H9 (cell line): ENCODE data around the gene PLPP7. TPM values are rescaled to one million over a fixed set of nuclear protein-coding genes. Genes with fewer than 3 reads are reported as not detected.

ENCODE experiments used
- DNase-seq: peaks from one replicate; pipeline ENCODE4 v3.0.0-alpha.2; 2017
- H2AFZ ChIP-seq: one replicate; pipeline ENCODE4 v1.6.1; 2013; ENCODE audit warnings: mild to moderate bottlenecking, low read length, control low read depth, moderate library complexity
- H2AK5ac ChIP-seq: 2 replicates; pipeline ENCODE4 v1.6.1; 2013; ENCODE audit warnings: low read length, control low read depth, mixed read lengths; ENCODE audit not compliant: insufficient read length
- H2BK120ac ChIP-seq: one replicate; pipeline ENCODE4 v1.6.1; 2013; ENCODE audit warnings: low read depth, mild to moderate bottlenecking, low read length, control low read depth, inconsistent platforms; ENCODE audit not compliant: poor library complexity, severe bottlenecking
- H2BK12ac ChIP-seq: 2 replicates; pipeline ENCODE4 v1.6.1; 2013; ENCODE audit warnings: low read length, control low read depth, mixed read lengths, low read depth; ENCODE audit not compliant: insufficient read length
- H2BK15ac ChIP-seq: 2 replicates; pipeline ENCODE4 v1.6.1; 2013; ENCODE audit warnings: low read depth, low read length, control low read depth
- H2BK20ac ChIP-seq: one replicate; pipeline ENCODE4 v1.6.1; 2013; ENCODE audit warnings: low read depth, mild to moderate bottlenecking, low read length, control low read depth, inconsistent platforms; ENCODE audit not compliant: poor library complexity, severe bottlenecking
- H2BK5ac ChIP-seq: 2 replicates; pipeline ENCODE4 v1.6.1; 2013; ENCODE audit warnings: low read length, control low read depth, mixed read lengths; ENCODE audit not compliant: insufficient read length
- H3K14ac ChIP-seq: 2 replicates; pipeline ENCODE4 v1.6.1; 2013; ENCODE audit warnings: low read length, control low read depth; ENCODE audit not compliant: insufficient read depth
- H3K18ac ChIP-seq: 2 replicates; pipeline ENCODE4 v1.6.1; 2013; ENCODE audit warnings: low read depth, mild to moderate bottlenecking, mixed read lengths, low read length, control low read depth; ENCODE audit not compliant: insufficient read length
- H3K23ac ChIP-seq: 2 replicates; pipeline ENCODE4 v1.6.1; 2013; ENCODE audit warnings: low read length, control low read depth, mixed read lengths, low read depth; ENCODE audit not compliant: insufficient read length
- H3K23me2 ChIP-seq: 2 replicates; pipeline ENCODE4 v1.6.1; 2013; ENCODE audit warnings: low read depth, mild to moderate bottlenecking, mixed read lengths, low read length, control low read depth; ENCODE audit not compliant: insufficient read length, poor library complexity, severe bottlenecking
- H3K27ac ChIP-seq: 2 replicates; pipeline ENCODE4 v1.5.1; 2013; ENCODE audit warnings: low read length, control low read depth, mixed read lengths, low read depth; ENCODE audit not compliant: insufficient read length
- H3K27me3 ChIP-seq: 2 replicates; pipeline ENCODE4 v1.6.1; 2013; ENCODE audit warnings: low read length, control low read depth, inconsistent platforms; ENCODE audit not compliant: insufficient read depth
- H3K4ac ChIP-seq: 2 replicates; pipeline ENCODE4 v1.6.1; 2013; ENCODE audit warnings: low read depth, mild to moderate bottlenecking, control low read depth, inconsistent platforms, low read length, moderate library complexity
- H3K4me1 ChIP-seq: 2 replicates; pipeline ENCODE4 v1.6.1; 2013; ENCODE audit warnings: low read length, control low read depth, inconsistent platforms; ENCODE audit not compliant: insufficient read depth
- H3K4me2 ChIP-seq: 2 replicates; pipeline ENCODE4 v1.6.1; 2013; ENCODE audit warnings: low read length, control low read depth, mixed read lengths; ENCODE audit not compliant: insufficient read length, insufficient read depth
- H3K56ac ChIP-seq: 2 replicates; pipeline ENCODE4 v1.6.1; 2013; ENCODE audit warnings: low read depth, mild to moderate bottlenecking, mixed read lengths, low read length, control low read depth; ENCODE audit not compliant: insufficient read length
- H3K79me1 ChIP-seq: 2 replicates; pipeline ENCODE4 v1.6.1; 2013; ENCODE audit warnings: low read depth, mild to moderate bottlenecking, moderate library complexity, low read length, control low read depth, inconsistent platforms; ENCODE audit not compliant: insufficient read depth, poor library complexity, severe bottlenecking
- H3K79me2 ChIP-seq: 2 replicates; pipeline ENCODE4 v1.6.1; 2013; ENCODE audit warnings: low read length, control low read depth, inconsistent platforms; ENCODE audit not compliant: insufficient read depth
- H3K9ac ChIP-seq: 2 replicates; pipeline ENCODE4 v1.6.1; 2013; ENCODE audit warnings: low read length, control low read depth, mixed read lengths; ENCODE audit not compliant: insufficient read length; ENCODE audit errors: extremely low read depth
- H3K9me3 ChIP-seq: one replicate; pipeline ENCODE4 v1.6.1; 2013; ENCODE audit warnings: low read depth, low read length, inconsistent platforms; ENCODE audit not compliant: control insufficient read depth
- H3T11ph ChIP-seq: one replicate; pipeline ENCODE4 v1.6.1; 2013; ENCODE audit warnings: mild to moderate bottlenecking, low read length, control low read depth, inconsistent platforms
- H4K20me1 ChIP-seq: one replicate; pipeline ENCODE4 v1.6.1; 2013; ENCODE audit not compliant: control insufficient read depth, insufficient read length, insufficient read depth
- H4K5ac ChIP-seq: 2 replicates; pipeline ENCODE4 v1.6.1; 2013; ENCODE audit warnings: low read depth, mild to moderate bottlenecking, mixed read lengths, low read length, control low read depth; ENCODE audit not compliant: insufficient read length
- H4K8ac ChIP-seq: replicated peaks from 2 replicates; pipeline ENCODE4 v1.6.1; 2013; ENCODE audit warnings: low read length, control low read depth, mixed read lengths, low read depth; ENCODE audit not compliant: insufficient read length
- H4K91ac ChIP-seq: 2 replicates; pipeline ENCODE4 v1.6.1; 2013; ENCODE audit warnings: low read depth, mild to moderate bottlenecking, moderate library complexity, mixed read lengths, low read length, control low read depth; ENCODE audit not compliant: insufficient read length
- H3K27ac Mint-ChIP-seq, 3 experiments: 2 replicates in 2 of 3; 3 replicates in 1 of 3; pipeline ENCODE4 v1.8.0; 2020 to 2021; ENCODE audit warnings: mixed read lengths in 3 of 3, mild to moderate bottlenecking in 1 of 3, moderate library complexity in 1 of 3
- H3K27me3 Mint-ChIP-seq: 2 replicates; pipeline ENCODE4 v1.8.0; 2021; ENCODE audit warnings: low read depth, mild to moderate bottlenecking, moderate library complexity, mixed read lengths
- H3K36me3 Mint-ChIP-seq, 3 experiments: 2 replicates in 2 of 3; 3 replicates in 1 of 3; pipeline ENCODE4 v1.8.0; 2020 to 2021; ENCODE audit warnings: low read depth in 3 of 3, mixed read lengths in 3 of 3; ENCODE audit not compliant: insufficient read depth in 1 of 3
- H3K4me1 Mint-ChIP-seq, 2 experiments: 2 replicates each; pipeline ENCODE4 v1.8.0; 2020; ENCODE audit warnings: mixed read lengths in 2 of 2
- H3K4me3 Mint-ChIP-seq, 2 experiments: 2 replicates in 1 of 2; 3 replicates in 1 of 2; pipeline ENCODE4 v1.8.0; 2020 to 2021; ENCODE audit warnings: mild to moderate bottlenecking in 2 of 2, mixed read lengths in 2 of 2, moderate library complexity in 1 of 2
- H3K9me3 Mint-ChIP-seq, 2 experiments: 2 replicates in 1 of 2; 3 replicates in 1 of 2; pipeline ENCODE4 v1.8.0; 2020; ENCODE audit warnings: mild to moderate bottlenecking in 2 of 2, mixed read lengths in 2 of 2, moderate library complexity in 1 of 2
- WGBS: extraction: QIAGEN DNeasy Blood & Tissue Kit; methylation state at CpG from one replicate; pipeline ENCODE4 v1.1.7; 2013; ENCODE audit warnings: missing lambda C conversion rate, low lambda C conversion rate, mixed read lengths; ENCODE audit not compliant: insufficient read length; ENCODE audit errors: extremely low coverage; 5-methylcytosine and 5-hydroxymethylcytosine counted together
- total RNA-seq: library from RNA; stranded (reverse); gene quantifications from 2 replicates; pipeline ENCODE4 v1.2.1, GENCODE V29; 2021
- TF ChIP-seq, protein P1 (sequence below): fragments of 200-600 bp; sonication (generic); conservative IDR thresholded peaks from 3 replicates; pipeline ENCODE4 v1.8.0; 2021; ENCODE audit warnings: antibody characterized with exemption, mild to moderate bottlenecking

The PLPP7 gene
- total RNA-seq, 1 experiment from 2014 or later, result 1.9 TPM

- Histone ChIP-seq H3K56ac (no peak overlapping the region), H3K79me1 (no peaks in the 10 kb centered on the region), H3K4me2 (peak overlapping the region; percentile 31), H4K20me1 (peaks cover 3% of the 10 kb centered on the region), H3K27ac (no peak overlapping the region), H3T11ph (no peak overlapping the region), H2BK20ac (no peak overlapping the region), H3K27me3 (no peaks in the 10 kb centered on the region), H3K79me2 (no peaks in the 10 kb centered on the region), H3K4ac (no peak overlapping the region), H2AK5ac (no peak overlapping the region), H3K23me2 (no peaks in the 10 kb centered on the region), H3K4me1 (no peaks in the 10 kb centered on the region), H3K9me3 (no peaks in the 10 kb centered on the region), H4K5ac (no peak overlapping the region), H2BK120ac (no peak overlapping the region), H4K8ac (no peak overlapping the region), H2BK5ac (no peak overlapping the region), H3K23ac (no peak overlapping the region), H4K91ac (no peak overlapping the region), H3K9ac (no peak overlapping the region), H3K18ac (no peak overlapping the region), H3K14ac (no peak overlapping the region; the same call in 1 of the 2 replicates), H2AFZ (no peak overlapping the region), H2BK15ac (no peak overlapping the region), H2BK12ac (no peak overlapping the region)
- H3K4me3 Mint-ChIP-seq, result peak overlapping the region; percentile 61 to 85
- H3K9me3 Mint-ChIP-seq, result no peaks in the 10 kb centered on the region; a peak in 2 of 5 replicates
- no CpG with 5 or more reads among the region's 5 CpGs for WGBS
- H3K27ac Mint-ChIP-seq, result peak overlapping the region in 1 of 3 experiments; percentile 91; a peak in 1 of 7 replicates
- no peak for DNase-seq
- H3K4me1 Mint-ChIP-seq, result peaks cover 10 to 15% of the 10 kb centered on the region in 2 experiments
- peaks cover 0 to 3% (median 0%) of the 10 kb centered on the region in 3 experiments; a peak in 1 of 7 replicates for H3K36me3 Mint-ChIP-seq
- peaks cover 9% of the 10 kb centered on the region for H3K27me3 Mint-ChIP-seq
- TF ChIP-seq, protein P1, sequence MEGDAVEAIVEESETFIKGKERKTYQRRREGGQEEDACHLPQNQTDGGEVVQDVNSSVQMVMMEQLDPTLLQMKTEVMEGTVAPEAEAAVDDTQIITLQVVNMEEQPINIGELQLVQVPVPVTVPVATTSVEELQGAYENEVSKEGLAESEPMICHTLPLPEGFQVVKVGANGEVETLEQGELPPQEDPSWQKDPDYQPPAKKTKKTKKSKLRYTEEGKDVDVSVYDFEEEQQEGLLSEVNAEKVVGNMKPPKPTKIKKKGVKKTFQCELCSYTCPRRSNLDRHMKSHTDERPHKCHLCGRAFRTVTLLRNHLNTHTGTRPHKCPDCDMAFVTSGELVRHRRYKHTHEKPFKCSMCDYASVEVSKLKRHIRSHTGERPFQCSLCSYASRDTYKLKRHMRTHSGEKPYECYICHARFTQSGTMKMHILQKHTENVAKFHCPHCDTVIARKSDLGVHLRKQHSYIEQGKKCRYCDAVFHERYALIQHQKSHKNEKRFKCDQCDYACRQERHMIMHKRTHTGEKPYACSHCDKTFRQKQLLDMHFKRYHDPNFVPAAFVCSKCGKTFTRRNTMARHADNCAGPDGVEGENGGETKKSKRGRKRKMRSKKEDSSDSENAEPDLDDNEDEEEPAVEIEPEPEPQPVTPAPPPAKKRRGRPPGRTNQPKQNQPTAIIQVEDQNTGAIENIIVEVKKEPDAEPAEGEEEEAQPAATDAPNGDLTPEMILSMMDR, result no peak
Measured at GRCh38 chr9:131349522-131349880, 60.0 kb downstream of the PLPP7 start.
